GM21786 (cell line): ENCODE results near the gene CRACR2A.
A peak's percentile ranks its signal among the peaks of the same experiment; 100 is the strongest.

Source experiments
- ATAC-seq: cut with Tn5 transposase; IDR thresholded peaks from one replicate; pipeline ENCODE4 v1.9.1; 2021; ENCODE audit not compliant: unreplicated experiment

CRACR2A gene

DNA sequence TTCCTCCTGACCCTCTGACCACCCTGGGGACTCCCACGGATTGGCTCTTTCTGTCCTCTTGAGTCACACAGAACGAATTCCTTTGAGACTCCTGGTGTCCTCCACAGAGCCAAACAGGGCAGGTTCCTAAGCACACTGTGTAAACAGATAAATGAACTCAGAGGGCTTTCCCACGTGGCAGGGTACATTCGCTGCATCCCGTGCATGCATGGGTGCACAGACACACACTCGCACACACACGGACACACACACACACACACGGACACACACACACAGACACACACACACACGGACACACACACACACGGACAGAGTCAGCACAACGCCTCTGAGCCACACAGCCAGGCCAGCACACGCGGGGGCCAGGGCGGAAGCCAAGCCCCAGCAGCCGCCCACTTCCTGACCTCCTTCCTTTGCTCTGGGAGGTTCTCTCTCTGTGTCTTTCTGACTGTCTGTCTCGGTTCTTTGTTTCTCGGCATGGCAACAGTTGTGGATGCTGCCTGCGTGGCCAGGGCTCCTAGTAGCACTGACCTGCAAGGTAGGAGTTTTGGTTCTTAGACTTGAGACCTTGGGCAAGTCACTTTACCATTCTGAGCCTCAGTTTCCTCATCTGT lies 706 bp downstream of the CRACR2A start:
- peak; percentile 60 for ATAC-seq

DNA sequence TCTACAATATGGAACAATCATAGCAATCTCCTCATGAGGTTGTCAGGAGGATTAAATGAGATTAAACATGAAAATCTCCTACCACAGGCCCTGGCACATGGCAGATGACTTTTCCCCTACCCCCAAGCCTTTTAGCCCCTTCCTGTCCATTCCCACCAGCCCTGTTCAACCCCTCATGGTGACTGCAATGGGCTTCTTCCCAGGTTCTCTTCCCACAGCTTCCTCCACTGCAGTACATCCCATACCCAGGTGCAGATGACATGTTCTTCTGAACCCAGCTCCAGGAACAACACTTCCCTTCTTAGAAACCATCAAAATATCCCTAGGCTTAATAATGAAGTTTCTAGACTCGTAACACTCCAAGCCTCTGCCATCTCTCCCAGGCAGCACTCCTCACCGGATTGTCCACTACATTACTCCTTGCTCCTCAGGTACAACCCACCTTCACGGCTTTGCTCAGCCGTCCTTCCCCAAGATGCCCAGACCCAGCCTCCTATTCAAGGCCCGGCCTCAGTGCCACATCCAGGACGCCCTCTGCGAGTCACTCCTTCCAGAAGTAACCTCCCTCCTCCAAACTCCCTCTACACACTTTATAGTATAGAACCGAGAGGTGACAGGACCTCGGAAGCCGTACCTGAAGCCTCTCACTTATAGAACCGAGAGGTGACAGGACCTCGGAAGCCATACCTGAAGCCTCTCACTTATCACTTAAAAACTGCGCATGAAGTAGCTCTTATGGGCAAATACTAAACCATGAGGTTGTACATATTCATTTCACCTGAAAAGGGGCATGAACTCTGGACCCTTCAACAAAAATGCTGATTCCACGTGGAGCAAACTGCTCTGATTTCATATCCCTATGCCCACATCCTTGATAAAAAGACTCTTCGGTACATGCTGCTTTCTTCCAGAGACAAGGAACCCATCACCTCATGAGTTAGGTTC lies 1.5 kb downstream of the CRACR2A start:
- no peak for ATAC-seq

DNA sequence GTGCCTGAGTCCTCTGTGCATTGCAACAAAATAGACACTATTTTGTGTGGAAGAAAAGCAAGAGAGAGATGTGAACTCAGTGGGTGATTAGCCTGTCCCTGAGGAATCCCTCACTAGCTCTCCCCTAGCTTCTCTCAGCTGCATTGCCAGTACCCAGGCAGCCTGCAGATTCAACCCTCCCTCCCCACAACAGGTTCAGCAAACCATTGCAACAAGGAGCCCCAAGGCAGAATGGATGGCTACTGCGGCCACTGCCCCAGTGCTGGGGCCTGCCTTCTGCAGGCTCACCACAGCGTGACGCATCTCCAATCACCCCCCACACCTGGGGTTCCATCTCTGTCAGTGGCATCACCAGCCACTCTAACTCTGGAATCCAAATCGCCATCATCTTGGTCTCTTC lies 2.3 kb downstream of the CRACR2A start:
- ATAC-seq, result no peak

DNA sequence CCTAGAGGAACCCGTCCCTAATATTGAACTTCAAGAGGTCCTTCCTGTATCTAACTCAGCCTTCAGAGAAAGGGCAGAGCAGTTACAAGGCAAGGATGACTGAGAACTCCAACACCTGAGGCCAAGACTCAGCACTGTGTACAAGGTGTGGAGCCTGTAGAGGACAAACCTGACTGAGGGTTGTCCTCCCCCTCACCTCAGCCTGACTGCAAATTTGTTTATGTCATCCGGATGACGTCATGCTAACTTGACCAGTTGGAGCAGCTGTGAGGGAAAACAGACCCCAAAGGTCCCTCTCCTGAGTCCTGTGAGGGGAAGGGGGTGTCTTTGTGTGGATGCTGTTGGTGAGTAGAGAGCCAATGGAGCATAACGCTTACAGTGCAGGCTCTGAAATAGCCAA lies 4.3 kb downstream of the CRACR2A start:
- ATAC-seq, result no peak

DNA sequence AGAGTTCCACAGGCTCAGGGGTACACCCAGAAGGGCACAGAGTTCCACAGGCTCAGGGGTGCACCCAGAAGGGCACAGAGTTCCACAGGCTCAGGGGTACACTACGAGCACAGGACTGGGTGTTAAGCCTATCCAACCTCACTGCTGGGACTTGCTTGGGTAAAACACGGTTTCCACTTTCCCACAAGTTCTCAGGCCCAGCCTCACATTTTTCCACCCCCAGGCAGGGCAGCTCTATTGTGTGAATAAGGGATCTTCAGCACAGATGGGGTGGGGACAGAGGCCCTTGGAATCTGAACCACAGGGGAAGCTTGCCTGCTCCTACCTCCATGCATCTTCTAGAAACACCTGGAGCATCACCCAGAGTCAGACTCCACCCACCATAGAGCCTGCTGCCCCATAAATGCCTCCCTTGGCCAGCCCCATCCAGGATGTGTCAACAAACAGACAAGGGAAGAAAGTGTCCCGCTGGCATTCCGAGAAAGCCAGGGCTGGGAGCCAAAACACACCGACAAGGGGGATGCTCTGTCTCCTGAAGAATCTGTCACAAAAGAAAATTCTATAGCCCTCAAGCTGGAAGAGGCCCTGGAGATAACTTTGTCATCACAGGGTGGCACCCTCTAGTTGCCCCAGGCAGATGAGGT lies 4.8 kb downstream of the CRACR2A start:
- ATAC-seq, result no peak

DNA sequence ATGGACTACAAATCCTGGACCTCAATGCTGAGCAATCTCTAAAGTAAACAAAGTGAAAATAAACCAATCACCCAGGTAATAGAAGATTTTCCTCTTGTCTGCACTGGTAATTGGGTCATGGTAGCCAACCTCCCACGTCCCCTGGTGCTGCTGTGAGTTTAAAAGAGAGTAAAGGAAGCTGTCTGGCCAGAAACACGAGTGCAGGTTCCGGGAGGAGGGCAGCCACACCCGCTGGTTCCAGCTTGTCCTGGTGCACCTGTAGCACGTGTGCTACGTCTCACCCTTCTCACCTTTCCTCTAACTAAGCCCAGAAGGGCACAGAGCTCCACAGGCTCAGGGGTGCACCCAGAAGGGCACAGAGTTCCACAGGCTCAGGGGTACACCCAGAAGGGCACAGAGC lies 5.4 kb downstream of the CRACR2A start:
- no peak for ATAC-seq

DNA sequence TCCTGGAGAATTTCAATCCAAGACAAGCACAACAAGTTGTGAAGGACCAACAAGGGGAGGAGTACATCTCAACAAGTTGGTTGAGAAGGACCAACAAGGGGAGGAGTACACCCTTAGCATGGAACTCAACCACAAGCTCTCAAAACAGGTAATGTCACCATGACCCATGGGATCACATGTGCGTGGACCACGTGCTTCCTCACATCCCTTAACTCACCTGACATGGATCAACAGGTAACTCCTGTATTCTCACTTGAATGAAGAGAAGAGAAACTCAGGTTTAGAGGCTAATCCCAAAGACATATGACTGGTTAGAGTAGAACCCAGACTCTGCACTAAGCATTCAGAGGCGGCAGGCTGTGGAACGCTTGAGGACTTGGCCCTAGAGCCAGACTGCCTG lies 6.2 kb downstream of the CRACR2A start:
- no peak for ATAC-seq

DNA sequence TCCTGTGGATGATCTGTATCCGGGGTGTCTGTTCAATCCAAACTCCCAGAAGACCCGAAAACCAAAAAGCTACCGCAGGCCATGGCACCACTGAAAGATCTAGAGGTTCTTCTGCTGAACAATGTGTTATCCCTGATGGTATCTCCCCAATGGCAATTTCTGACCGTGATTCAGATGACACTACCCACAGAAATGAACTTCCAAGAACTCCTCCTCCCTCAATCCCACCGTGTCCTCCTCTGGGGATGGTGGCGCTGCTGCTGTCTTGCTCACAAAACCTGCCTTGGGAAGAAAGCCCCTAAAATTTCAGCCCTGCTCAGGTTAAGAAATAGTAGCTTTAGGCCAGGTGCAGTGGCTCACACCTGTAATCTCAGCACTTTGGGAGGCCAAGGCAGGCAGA lies 7.8 kb downstream of the CRACR2A start:
- ATAC-seq, result no peak

DNA sequence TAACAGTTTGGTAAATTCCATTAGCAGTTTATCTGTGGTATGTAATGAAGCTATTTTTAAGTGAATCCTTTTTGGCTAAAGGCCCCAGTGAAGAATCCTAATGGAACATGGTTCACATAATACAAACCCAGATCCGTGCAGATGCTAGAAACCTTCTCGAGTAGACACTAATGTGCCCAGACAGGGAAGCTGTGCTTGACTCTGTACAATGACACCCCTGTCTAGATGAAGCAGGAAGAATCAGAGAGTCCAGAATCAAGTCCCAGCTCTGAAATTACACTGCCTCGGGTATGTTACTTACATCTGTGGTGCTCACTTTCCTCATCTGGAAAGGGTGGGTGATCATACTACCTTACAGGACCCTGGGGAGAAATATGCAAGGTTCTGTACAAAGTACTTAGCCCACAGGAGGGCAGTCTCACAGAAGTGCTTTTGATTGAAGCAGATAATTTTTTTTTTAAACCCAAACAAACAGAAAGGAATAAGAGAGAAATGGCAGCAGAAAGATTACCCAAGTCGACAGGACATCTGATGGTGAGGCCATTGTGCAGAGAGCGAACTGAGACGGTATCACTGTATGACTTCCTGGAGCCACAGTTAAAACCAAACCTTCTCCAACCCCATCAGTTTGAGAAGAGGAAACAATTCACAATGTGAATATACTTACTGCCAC lies 8.5 kb downstream of the CRACR2A start:
- ATAC-seq, result no peak

DNA sequence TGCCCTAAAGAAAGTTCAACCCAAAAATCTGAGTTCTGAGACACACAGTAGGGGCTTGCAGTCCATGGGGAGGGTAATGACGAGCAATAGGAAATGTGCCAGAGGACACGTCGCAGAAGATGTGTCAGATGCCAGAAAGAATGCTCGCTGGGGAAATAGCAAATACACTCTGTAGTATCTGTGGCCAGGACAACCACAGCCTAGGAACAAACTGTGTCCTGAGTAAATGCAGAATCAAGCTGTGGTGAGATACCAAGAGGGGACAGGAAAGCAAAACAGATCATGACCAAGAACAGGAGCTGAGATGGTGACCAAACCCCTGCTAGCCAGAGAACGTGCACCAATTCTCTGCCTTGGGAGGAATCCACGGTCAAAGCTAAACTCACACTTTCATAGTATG lies 9.1 kb downstream of the CRACR2A start:
- no peak for ATAC-seq

DNA sequence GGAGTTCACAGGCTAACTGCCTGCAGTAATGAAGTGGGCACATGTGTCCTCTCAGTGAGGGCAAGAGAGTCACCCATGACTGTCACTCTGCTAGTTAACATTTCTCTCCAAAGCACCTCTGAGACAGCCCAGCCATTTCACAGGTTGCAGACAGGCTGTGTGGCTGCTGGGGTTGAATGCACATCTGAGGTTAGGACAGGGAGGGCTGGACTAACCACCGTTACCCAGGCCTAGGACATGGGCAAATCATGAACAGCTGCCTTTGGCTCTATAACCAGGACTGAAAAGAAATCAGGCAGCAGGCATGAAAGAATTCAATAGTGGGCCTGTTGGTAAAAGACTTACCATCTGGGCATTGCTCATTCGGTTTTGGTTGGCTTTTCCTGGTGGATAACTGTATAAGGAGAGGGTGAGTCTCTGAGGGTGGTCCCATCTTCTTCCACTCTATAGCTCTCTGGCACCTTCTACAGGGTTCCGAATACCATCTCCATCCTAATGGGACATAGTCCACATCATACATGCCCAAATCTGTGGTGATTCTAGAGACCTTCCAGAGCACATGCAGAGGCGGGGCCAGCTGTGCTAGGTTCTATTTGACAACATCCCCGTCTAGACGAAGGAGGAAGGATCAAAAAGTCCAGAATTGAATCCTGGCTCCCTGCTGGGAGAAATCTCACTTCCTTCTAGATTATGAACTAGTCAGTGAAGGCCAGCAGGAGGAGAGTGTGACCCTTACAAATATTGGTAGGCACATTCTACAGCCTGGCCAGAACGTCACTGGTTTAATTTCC lies 10.8 kb downstream of the CRACR2A start:
- ATAC-seq, result no peak

DNA sequence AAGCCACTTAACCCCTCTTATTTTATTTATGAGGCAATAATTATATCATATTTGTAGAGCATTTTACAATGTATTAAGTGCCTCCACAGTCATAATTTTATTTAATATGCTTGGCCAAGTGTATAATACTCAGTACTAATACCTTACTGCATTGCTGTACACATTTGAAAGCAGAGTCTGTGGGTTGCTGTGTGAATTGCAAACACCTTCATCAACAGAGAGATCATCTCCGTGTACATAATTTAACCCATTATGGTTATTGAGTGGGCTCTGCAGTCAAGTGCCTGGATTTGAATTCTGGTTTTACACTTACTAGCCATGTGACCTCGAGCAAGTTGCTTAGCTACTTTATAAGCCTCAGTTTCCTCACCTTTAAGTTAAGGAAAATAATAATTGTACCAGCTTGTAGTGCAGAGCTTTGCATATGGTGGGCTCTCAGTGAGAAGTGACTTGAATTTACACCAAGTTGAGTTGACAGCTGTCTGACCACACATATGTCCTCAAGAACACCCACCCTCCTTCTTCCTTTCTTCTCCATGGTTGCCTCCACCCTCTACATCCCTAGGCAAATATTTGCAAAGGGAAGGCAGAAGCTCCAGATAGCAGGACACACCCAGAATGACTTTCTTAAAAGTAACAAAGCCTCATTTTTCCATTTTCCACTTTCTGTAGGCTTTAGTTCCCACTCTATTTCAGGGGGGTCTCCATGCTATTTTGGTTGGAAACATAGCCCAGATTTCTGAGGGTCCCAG lies 12.3 kb downstream of the CRACR2A start:
- no peak for ATAC-seq

DNA sequence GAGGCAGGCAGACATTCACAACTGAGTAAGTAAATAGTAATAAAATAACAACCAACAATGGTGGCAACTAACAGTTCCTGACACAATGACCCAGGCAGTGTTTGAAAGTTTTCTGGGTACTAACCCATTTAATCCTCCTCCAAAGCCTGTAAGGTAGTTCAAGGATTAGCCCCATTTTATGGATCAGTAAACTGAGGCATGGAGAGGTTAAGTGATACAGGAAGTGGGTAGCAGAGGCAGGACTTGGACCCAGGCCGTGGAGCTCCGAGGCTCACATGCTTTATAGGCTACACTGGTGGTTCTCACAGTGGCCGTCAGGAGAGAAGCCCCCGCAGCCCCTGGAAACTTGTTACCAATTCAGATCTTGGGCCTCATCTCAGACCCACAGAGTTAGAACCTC lies 17.5 kb downstream of the CRACR2A start:
- ATAC-seq, result no peak

DNA sequence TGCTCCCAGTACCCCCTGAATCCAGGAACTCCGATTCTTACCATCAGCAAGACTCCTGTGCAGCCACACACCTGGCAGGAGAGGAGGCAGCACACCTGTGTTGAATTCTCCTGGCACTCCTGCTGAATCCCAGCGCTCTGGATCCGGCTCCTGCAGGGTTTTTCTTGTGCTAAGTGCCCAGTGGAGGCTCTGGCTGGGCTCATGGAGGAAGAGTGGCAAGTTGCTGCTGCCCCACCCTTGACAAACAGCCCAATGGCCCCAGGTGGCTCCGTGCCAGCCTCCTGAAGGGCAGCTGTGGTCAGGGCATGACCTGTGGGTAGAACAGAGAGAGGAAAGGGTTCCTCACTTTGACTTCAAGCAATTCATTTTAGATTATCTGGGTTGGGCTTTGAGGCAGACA lies 20.0 kb downstream of the CRACR2A start:
- no peak for ATAC-seq

DNA sequence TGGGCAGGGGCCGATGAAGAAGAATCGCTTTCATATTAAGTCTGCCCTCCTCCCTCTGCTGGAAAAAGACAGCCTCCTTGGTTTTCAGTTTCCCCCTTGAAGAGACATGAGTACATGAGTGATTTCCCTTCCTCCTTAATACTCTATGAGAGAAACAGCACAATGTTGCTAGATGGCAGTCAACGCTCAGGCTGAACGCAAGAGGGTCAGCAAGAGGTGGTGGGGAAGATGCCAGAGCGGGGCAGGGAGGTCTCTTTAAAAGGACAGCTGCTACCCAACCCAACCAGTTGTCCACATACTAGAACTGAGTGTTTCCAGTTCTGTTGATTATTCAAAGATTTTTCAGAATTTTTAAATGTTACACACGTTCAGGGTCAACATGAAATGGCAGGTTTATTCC lies 22.8 kb downstream of the CRACR2A start:
- ATAC-seq, result no peak

DNA sequence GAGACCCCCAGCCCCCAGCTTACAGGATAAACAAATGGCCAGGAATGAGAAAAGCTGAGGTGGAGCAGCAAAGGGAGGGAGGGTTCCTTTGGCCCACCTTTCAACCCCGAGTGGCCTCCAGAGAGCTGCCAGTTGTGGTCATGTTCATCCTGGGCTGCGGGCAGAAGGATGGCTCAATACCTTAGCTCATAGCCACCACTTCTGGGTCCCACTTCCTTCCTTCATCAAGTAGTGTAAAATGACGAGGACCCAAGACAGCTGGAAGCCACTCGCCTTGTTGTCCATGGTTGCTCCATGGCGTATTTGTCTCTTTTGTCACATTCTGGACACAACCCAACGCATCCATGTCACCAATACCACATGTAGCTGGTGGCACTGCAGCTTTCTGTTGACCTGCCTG lies 24.2 kb downstream of the CRACR2A start:
- peak; percentile 30 for ATAC-seq

DNA sequence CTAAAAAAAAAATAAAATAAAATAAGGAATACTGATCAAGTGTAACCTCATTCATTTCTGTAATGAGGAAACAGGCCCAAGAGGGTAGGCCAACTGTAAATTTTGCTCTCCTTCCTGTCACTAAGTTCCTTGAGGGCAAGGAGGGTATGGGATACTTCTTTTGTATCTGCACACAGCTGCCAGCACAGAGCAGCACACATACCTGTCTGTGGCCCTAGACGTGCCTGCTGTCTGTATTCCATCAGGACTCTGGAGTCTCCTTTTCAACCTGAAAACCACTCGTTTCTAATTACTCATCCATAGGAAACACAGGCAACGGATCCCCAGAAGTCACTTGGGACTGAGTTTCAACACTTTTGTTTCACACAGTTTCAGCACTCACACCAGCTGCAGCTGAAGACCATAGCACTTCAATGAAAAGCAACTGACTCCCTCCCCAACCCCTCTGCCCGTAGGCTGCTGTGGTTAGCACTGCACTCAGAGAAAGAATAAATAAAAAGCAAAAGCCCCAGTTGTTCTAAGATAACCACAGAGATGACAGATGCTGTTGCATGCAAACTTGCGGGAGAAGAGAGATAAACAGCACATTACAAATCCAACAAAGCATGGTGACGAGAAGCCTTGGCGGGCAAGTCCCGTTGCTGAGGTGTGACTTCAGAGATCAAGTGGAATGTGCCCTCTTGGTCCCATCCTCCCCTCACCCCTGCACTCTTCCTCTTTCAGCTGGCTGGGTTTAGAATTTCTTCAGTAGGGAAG lies 24.9 kb downstream of the CRACR2A start:
- ATAC-seq, result peak; percentile 88

DNA sequence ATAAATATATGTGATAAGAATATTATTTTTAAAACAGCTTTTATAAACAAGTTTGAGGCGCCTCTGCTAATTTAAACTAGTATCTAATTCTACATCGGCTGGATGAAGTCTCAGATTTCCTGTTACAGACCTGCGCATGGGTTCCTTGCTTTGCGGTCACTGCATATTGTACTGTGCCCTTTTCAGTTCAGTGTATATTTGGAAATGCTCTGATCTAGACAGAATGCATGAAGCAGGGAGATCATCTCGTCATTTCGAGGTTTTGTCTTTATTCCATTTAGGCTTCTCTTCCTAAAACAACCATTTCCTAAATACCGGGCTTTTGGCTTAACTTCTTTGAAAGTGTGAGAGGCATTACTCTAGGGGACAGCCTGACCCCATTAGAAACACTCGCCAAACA lies 25.6 kb downstream of the CRACR2A start:
- ATAC-seq, result no peak

DNA sequence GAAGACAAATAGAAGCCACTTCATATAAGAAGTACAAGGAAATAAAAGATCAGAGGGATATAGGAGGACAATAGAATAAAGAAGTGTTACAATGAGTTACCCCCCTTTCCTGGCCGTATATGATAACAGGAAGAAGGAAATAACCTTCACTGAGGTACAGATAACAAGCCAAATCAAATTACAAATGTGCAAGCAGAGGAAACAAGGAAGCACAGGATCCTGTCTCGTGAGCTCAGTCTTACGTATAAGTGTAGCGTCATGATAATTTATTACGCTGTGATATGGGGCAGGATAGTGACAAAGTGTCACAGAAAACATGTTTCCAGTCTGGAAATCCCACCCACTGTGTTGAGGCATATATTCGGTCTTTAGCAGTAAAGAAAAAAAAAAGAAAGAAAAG lies 26.5 kb downstream of the CRACR2A start:
- ATAC-seq, result no peak
